Kidney tubule cell (primary cell): ENCODE measurements around the gene AFG1L.
"Not testable (repeated sequence)": the region's sequence is repeated elsewhere in the genome, so short reads cannot be mapped to it uniquely, and the experiment has no call there.

Source experiments
- DNase-seq: peaks from one replicate; pipeline ENCODE4 v3.0.0-alpha.2; 2018; ENCODE audit warnings: low spot score

AFG1L gene

DNA sequence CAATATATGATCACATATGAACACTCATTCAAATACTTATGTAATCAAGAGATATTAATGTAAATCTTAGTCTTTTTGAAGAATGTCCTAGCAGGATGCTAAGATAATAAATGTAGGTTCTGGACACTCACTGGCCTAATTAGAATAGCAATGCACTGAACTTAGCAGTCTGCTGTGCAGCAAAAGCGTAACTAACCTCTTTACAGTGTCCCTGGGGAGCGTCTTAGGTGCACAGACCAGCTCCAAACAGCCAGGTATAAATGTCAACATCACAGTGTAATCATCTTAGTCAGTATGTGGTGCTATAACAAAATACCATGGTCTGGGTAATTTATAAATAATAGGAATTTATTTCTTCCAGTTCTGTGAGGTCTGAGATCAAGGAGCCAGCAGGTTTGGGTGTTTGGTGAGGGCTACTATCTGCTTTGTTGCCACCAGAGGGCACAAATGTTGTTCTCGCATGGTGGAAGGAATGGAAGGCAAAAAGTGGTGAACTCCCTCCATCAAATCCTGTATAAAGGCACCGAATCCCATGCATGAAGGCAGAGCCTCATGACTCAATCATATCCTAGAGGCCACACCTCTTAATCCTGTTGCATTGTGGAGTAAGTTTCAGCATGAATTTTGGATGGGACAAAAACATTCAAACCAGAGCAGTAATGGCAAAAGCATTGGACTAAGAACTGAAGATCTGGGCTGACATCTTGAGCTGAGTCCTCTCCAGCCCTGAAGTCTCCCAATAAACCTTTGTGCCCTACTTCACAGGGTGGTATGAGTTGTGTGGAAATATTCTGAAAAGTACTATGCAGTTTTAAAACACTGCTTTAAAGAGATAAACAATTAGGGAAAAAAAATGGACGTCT, 224.1 kb downstream of the AFG1L start:
- DNase-seq: peak; percentile 37

- DNase-seq: no peak
These were observed 226.8 kb downstream of the AFG1L start for GRCh38 chr6:108521616-108522107.

DNA sequence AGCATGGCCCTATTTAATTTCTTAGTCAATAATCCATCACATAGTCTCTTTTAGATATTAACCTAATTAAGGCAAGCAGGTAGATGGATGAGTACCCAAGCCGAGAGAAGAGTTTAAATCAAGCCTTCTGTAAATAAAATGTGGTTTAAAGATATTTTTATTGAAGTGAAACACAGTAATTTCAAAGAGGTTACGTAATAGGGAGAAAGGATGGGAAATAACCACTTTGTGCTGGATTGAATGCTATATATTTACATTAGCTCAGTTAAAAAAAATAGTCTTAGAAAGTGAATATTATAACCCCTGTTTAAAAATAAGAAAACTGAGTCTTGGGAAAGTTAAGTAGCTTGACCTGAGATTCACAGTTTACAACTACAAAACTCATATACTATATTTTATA, 228.8 kb downstream of the AFG1L start:
- no peak for DNase-seq

GRCh38 chr6:108524528-108525248, 229.8 kb downstream of the AFG1L start:
- DNase-seq: no peak

- DNase-seq: peak; percentile 55
These were observed 231.9 kb downstream of the AFG1L start for GRCh38 chr6:108526739-108527174.

DNA sequence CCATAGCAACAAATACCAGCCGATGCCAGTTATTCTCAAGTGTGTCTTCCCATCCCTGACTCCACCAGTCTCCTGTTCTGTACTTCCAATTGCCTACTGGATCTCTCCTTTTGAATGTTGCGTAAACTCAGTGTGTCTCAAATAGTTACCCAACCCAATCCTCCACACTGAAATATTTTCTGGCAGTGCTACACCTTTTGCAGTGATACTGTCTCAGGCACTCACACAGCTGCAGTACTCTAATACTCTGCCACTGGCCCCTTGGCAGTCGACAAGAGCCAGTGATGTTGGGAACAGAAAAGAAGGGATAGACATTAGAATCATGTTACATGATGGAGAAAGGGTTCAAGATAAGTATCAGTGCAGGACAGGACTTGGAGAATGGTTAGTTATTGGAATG, 234.0 kb downstream of the AFG1L start:
- no peak for DNase-seq

- no peak for DNase-seq
These were observed 236.5 kb downstream of the AFG1L start for GRCh38 chr6:108531332-108531731.

DNA sequence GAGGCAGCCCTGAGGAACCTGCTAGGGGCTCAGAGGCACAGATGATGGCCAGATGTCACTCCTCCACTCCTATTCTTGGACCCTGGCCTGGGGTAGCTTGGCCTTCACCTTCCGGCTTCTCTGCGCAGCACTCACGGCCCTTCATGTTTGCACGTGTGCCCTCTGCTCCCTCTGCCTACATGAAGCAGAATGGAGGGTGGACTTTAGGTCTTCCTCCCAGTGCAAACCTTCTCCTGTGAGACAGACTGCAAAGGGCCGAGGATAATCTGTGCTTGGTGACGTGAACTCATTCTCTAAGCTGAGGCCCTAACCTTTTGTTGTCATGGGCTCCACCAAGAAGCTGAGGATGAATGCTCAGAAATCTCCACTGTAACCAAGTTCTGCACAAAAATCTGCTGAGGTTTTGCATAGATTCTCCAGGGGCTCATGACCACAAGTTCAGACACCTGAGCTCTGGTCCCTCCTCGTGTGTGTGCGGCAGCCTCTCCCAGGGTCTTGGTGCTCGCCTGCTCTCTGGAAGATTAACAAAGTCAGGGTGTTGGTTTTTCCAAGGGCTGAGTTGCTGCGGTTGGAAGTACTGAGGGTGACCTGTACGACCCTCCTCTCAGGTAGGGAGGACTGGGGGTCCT, 240.4 kb downstream of the AFG1L start:
- no peak for DNase-seq

GRCh38 chr6:108535920-108536535, 241.2 kb downstream of the AFG1L start:
- DNase-seq: not testable (repeated sequence)

- peak; percentile 78 for DNase-seq
These were observed 247.2 kb downstream of the AFG1L start for GRCh38 chr6:108541843-108542759.

GRCh38 chr6:108543175-108543940, 248.5 kb downstream of the AFG1L start:
- DNase-seq: no peak

GRCh38 chr6:108544606-108545005, 249.8 kb downstream of the AFG1L start:
- DNase-seq: no peak

DNA sequence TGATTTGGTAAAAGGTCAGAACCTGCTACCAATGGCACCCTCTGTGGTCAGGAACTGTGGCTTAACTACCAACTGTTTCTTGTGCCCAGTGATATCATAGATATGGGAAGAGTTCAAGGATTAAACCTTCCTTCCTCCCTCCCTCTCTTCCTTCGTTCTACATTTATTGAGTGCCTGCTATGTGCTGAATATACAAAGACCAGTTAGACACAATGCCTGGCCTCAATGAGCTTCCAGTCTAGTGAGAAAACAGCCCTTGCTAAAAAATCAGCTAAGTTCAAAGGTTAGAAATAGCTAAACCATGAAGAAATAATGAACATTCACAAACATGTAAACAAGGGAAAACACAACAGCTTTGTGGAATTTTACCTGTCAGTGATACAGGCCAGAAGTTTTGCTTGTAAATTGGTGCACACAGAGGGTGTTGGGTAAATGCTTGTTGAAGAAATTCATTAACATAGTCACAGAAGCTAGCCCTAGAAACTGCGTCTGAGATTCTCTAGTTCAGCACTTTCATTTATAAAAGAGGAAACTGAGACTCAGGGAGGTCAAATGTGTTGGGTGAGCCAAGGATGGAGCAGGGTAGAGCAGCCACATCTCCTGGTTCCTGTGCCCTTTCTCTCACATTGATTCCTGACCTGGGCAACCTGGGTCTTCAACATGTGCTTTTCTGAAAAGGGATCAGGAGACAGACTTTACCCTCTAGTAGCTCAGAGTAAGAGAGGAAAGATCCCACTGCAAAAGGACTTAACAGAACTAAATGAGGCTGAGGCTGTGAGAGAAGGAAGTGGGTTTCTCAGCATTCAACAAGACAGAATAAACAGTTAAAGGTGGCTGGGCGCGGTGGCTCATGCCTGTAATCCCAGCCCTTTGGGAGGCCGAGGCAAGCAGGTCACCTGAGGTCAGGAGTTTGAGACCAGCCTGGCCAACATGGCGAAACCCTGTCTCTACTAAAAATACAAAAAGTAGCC, 251.5 kb downstream of the AFG1L start:
- DNase-seq: no peak

DNA sequence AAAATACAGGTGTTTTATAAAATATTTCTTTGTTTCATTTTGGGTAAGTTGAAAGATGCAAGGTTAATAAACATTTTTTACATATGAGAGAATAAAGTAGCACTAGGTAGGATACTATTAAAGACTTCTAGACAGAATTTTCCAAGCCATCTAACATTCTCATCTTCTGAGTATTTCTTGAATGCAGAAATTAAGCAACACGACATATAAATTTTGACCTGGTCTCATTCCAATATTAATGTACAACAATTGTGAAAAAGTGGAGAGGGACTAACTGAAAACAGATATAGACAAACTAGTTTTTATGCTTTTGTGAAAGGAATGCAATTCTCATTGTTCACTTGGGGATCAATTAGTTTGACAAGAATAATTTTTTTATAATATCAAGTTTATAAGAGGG, 254.4 kb downstream of the AFG1L start:
- no peak for DNase-seq

- no peak for DNase-seq
These were observed 254.9 kb downstream of the AFG1L start for GRCh38 chr6:108549741-108550140.

DNA sequence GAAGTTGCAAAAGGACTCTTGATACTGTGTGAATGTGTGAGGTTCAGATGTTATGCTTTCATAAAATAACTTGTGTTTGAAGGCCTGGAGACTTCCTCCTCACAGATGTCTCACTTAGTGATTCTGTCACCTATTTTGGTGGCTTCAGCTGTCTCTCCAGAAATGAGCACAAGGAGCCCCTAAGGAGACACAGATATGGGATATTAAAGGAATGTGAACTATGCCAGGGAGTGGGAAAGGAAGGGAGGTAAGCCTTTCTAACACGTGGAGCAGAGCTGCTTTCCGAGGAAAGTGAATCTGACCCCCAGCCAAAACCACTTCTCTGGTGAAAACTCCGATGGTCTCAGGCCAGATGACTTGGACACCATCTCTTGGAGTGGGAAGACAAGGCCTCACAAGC, 255.4 kb downstream of the AFG1L start:
- no peak for DNase-seq

DNA sequence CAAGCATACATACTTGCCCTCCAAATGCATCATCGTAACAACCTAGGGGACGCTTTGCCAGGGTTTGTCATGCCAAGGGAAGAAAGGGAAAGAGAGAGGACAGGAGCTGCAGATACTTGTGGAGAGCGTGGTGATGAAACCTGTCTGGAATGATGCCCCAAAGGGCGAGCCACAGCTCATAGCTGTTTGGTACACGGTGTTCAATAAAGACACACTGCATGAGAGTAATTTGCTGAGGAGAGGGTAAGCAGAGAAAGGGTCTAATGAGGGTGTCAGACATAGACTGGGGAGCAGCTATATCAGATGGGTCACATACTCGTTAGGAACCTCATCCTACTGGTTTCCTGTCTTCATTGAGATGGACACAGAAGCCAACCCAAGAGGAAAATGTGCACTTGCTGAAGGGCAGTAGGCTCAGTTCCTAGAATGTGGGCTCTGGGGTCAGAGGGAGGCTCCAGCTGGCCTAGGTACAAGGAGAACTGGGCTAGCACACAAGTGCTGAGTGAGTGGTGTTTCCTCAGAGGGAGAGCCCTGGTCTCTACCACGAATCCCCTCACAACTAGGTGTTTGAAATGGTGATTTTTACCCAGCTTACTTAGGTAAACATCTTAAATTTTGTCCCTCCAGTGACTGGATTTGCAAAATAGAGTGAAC, 260.7 kb downstream of the AFG1L start:
- DNase-seq: no peak

DNA sequence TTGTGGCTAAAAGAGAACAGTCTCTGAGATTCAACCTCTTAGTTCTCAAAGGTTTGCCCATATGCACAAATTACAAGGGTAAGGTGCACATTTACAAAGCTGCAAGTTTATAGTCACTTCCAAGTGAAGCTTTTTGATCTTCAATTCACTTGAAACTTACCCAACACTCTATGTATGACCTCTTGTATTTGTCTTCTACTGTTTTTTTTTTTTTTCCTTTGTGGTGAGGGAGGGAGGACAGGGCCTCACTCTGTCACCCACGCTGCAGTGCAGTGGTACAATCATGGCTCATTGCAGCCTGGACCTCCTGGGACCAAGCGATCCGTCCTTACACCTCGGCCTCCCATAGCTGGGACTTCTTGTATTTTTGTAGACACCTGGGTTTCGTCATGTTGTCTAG, 261.4 kb downstream of the AFG1L start:
- DNase-seq: no peak
